ENCODE measurements around the gene DR1.

- TF ChIP-seq CTCF (IDR thresholded peaks at IDR 0.05) (no peak), POLR2A (IDR thresholded peaks at IDR 0.05) (no peak), EP300 (IDR thresholded peaks at IDR 0.05) (no peak), POLR2AphosphoS5 (IDR thresholded peaks at IDR 0.05) (no peak)
Observed at GRCh38 chr1:93374334-93375106, 28.8 kb downstream of the DR1 start.

All from sigmoid colon (tissue), 4 donors.